Lower lobe of right lung (tissue), 2 donors: ENCODE data around the gene KRTAP9-8. TPM values are rescaled to one million over a fixed set of nuclear protein-coding genes. Genes with fewer than 3 reads are reported as not detected.
"Not testable (repeated sequence)": the region's sequence is repeated elsewhere in the genome, so short reads cannot be mapped to it uniquely, and the experiment has no call there.

Experiments used
- ATAC-seq, 2 donors: fragments of 200-7000 bp; cut with Tn5 transposase; one replicate each; pipeline ENCODE4 v1.9.1; 2020 to 2022; ENCODE audit warnings: mild to moderate bottlenecking in 2 of 2, moderate library complexity in 2 of 2
- DNase-seq: peaks from one replicate; pipeline ENCODE4 v3.0.0-alpha.2; 2020
- H3K27ac ChIP-seq: fragments of 200-600 bp; one replicate; pipeline ENCODE4 v1.8.0; 2022
- H3K27me3 ChIP-seq: fragments of 200-600 bp; one replicate; pipeline ENCODE4 v1.8.0; 2022; ENCODE audit warnings: low read depth
- H3K36me3 ChIP-seq: fragments of 200-600 bp; one replicate; pipeline ENCODE4 v1.8.0; 2022; ENCODE audit warnings: mild to moderate bottlenecking
- H3K4me1 ChIP-seq: fragments of 200-600 bp; one replicate; pipeline ENCODE4 v1.8.0; 2022
- H3K4me3 ChIP-seq: fragments of 200-600 bp; one replicate; pipeline ENCODE4 v1.8.0; 2022; ENCODE audit warnings: mild to moderate bottlenecking
- H3K9me3 ChIP-seq: fragments of 200-600 bp; one replicate; pipeline ENCODE4 v1.8.0; 2022
- CTCF ChIP-seq: fragments of 200-600 bp; IDR thresholded peaks from one replicate; pipeline ENCODE4 v1.8.0; 2022; ENCODE audit warnings: antibody characterized with exemption, mild to moderate bottlenecking
- intact Hi-C: fragments of 100-400 bp; cut with DNase I; formaldehyde crosslinking; loops from one replicate; pipeline ENCODE4 v1.11.0; 2022
- total RNA-seq: library from RNA; stranded (reverse); fragmentation: NEBNext Ultra II Directional; extraction: Animal tissue kit (Norgen Biotek cat#: 25700); gene quantifications from one replicate; pipeline ENCODE4 v1.2.1, GENCODE V29; 2021
- donor health status: DM: no; HTN: yes; CAD: no; lungs with severe emphysema.

Gene KRTAP9-8
- total RNA-seq, 1 donor from 2014 or later = not detected

GRCh38 chr17:41231731-41232130 is 6.1 kb upstream of the KRTAP9-8 start:
- no peak for TF ChIP-seq CTCF
- Histone ChIP-seq H3K27ac (no peak overlapping the region), H3K9me3 (no peaks in the 10 kb centered on the region), H3K27me3 (peaks cover 16% of the 10 kb centered on the region), H3K4me1 (no peaks in the 10 kb centered on the region), H3K36me3 (no peaks in the 10 kb centered on the region), H3K4me3 (no peak overlapping the region)
- DNase-seq (no peak), ATAC-seq (no peak)
- intact Hi-C loops = no loop called here

DNA sequence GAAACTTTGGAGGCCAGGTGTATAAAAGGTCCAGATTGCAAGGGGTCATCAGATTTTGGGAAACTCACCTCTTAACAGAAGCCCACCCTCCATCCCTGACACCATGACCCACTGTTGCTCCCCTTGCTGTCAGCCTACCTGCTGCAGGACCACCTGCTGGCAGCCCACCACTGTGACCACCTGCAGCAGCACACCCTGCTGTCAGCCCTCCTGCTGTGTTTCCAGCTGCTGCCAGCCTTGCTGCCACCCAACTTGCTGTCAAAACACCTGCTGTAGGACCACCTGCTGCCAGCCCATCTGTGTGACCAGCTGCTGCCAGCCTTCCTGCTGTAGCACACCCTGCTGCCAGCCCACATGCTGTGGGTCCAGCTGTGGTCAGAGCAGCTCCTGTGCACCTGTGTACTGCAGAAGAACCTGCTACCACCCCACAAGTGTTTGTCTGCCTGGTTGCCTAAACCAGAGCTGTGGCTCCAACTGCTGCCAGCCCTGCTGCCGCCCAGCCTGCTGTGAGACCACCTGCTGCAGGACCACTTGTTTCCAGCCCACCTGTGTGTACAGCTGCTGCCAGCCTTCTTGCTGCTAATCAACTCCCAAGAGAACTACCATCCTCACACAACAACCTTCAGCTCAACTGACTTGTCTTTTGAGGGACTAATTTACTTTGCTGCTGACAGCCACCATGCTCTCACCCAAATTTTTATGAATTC is 5.2 kb upstream of the KRTAP9-8 start, which contains the start of gene KRTAP9-3:
KRTAP9-3 (plus strand) TSS at position 51 of the 707 bp plus-strand sequence; CDS start at position 104, 53 bp downstream.
- H3K27me3 ChIP-seq = peaks cover 16% of the 10 kb centered on the region
- ATAC-seq, intact Hi-C loops, H3K36me3 ChIP-seq, DNase-seq, H3K27ac ChIP-seq, H3K4me1 ChIP-seq, H3K4me3 ChIP-seq, H3K9me3 ChIP-seq: not testable (repeated sequence)

DNA sequence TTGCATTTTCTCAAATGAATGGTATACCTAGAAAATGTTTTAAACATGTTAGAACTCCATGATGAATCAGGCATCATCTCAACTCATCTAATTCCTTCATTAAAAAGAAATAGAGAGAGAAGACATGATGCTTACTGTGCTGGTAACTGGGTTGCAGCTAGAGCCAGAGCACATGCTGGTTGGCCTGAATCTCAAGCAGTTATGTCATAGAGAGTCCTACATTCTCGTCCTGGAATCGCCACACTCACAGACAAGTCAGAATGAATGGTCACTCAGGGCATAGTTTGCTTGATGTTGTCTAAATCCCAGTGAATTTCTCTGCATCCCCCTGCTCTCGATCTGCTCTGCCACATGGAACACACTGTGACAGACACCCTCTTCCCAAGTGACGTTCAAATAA is 683 bp upstream of the KRTAP9-8 start:
- H3K27ac ChIP-seq, H3K36me3 ChIP-seq, H3K27me3 ChIP-seq, H3K4me1 ChIP-seq, H3K4me3 ChIP-seq, intact Hi-C loops, DNase-seq, H3K9me3 ChIP-seq, ATAC-seq: not testable (repeated sequence)

DNA sequence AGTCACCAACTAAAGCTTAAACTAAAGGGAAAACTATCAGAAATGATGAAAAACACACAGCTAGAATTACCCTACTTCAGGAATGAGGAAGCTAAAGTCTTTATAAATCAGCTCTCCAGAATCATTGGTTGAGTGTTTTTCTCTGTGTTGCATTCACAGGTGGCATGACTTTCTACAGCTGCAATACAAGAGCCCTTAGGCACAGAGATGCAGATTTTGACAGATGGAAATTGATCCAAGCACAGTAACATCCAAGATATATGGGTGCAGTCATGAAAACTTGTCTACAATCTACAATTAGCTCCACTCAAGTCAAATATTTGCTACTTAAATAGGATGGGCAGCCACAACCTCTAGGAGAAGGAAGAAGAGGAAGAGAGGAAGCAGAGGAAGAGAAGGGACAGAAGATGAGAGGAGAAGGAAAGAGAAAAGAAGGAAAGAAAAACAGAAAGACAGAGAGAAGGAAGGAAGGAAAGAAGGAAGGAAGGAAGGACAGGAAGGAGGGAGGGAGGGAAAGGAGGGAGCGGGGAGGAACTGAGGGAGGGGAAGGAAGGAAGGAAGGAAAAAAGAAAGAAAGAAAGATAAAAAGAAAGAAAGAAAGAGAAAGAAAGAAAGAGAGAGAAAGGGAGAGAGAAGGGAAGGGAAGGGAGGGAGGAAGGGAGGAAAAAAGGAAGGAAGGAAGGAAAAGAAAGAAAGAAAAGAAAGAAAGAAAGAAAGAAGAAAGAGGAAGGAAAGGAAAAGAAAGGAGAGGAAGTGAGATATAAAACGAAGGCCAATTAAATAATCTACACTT is 9.4 kb downstream of the KRTAP9-8 start:
- intact Hi-C loops, H3K27me3 ChIP-seq: not testable (repeated sequence)

DNA sequence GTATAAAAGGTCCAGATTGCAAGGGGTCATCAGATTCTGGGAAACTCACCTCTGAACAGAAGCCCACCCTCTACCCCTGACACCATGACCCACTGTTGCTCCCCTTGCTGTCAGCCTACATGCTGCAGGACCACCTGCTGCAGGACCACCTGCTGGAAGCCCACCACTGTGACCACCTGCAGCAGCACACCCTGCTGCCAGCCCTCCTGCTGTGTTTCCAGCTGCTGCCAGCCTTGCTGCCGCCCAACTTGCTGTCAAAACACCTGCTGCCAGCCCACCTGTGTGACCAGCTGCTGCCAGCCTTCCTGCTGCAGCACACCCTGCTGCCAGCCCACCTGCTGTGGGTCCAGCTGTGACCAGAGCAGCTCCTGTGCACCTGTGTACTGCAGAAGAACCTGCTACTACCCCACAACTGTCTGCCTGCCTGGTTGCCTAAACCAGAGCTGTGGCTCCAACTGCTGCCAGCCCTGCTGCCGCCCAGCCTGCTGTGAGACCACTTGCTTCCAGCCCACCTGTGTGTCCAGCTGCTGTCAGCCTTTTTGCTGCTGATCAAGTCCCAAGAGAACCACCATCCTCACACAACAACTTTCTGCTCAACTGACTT is 11.9 kb downstream of the KRTAP9-8 start, which contains the start of gene KRTAP9-4:
KRTAP9-4 (plus strand) TSS at position 51 of the 604 bp plus-strand sequence; CDS start at position 85, 34 bp downstream.
- DNase-seq, ATAC-seq, H3K9me3 ChIP-seq, H3K27ac ChIP-seq, intact Hi-C loops, H3K4me1 ChIP-seq, H3K27me3 ChIP-seq, H3K4me3 ChIP-seq, H3K36me3 ChIP-seq: not testable (repeated sequence)

More for the DNA sequence above, 9.4 kb downstream of the KRTAP9-8 start:
- not testable (repeated sequence) for H3K4me3 ChIP-seq, H3K27ac ChIP-seq, DNase-seq, H3K36me3 ChIP-seq, ATAC-seq, H3K4me1 ChIP-seq, H3K9me3 ChIP-seq

- no peaks in the 10 kb centered on the region for H3K36me3 ChIP-seq
These were observed 13.5 kb downstream of the KRTAP9-8 start for GRCh38 chr17:41251261-41251660.

More at GRCh38 chr17:41251261-41251660, 13.5 kb downstream of the KRTAP9-8 start:
- Histone ChIP-seq H3K4me3 (no peak overlapping the region), H3K27me3 (no peaks in the 10 kb centered on the region), H3K27ac (no peak overlapping the region), H3K4me1 (no peaks in the 10 kb centered on the region), H3K9me3 (no peaks in the 10 kb centered on the region)
- ATAC-seq = no peak
- intact Hi-C loops = no loop called here
- DNase-seq = no peak
- TF ChIP-seq CTCF = no peak
